ENCODE measurements around the gene STX10.
A peak's percentile ranks its signal among the peaks of the same experiment; 100 is the strongest.

STX10 gene

DNA sequence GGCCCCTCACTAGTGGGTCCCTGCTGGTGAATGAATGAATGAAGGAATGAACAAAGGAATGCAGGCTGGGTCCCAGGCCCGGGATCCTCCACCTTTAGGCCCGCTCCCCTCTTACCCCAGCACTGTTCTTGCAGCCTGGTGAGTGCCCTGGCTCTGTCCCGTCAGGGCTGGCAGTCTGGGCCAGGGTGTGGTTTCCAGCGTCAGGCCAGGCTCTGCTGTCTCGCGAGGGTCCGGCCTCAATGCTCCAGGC is 47.8 kb downstream of the STX10 start:
- TF ChIP-seq, protein P1, sequence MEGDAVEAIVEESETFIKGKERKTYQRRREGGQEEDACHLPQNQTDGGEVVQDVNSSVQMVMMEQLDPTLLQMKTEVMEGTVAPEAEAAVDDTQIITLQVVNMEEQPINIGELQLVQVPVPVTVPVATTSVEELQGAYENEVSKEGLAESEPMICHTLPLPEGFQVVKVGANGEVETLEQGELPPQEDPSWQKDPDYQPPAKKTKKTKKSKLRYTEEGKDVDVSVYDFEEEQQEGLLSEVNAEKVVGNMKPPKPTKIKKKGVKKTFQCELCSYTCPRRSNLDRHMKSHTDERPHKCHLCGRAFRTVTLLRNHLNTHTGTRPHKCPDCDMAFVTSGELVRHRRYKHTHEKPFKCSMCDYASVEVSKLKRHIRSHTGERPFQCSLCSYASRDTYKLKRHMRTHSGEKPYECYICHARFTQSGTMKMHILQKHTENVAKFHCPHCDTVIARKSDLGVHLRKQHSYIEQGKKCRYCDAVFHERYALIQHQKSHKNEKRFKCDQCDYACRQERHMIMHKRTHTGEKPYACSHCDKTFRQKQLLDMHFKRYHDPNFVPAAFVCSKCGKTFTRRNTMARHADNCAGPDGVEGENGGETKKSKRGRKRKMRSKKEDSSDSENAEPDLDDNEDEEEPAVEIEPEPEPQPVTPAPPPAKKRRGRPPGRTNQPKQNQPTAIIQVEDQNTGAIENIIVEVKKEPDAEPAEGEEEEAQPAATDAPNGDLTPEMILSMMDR (conservative IDR thresholded peaks at IDR 0.05; ENCODE audit: low read depth, low read length), result no peak
- no peak for DNase-seq (ENCODE audit: low read depth)
- peak overlapping the region; percentile 41 for H3K4me3 ChIP-seq (ENCODE audit: low read depth, low read length)

DNA sequence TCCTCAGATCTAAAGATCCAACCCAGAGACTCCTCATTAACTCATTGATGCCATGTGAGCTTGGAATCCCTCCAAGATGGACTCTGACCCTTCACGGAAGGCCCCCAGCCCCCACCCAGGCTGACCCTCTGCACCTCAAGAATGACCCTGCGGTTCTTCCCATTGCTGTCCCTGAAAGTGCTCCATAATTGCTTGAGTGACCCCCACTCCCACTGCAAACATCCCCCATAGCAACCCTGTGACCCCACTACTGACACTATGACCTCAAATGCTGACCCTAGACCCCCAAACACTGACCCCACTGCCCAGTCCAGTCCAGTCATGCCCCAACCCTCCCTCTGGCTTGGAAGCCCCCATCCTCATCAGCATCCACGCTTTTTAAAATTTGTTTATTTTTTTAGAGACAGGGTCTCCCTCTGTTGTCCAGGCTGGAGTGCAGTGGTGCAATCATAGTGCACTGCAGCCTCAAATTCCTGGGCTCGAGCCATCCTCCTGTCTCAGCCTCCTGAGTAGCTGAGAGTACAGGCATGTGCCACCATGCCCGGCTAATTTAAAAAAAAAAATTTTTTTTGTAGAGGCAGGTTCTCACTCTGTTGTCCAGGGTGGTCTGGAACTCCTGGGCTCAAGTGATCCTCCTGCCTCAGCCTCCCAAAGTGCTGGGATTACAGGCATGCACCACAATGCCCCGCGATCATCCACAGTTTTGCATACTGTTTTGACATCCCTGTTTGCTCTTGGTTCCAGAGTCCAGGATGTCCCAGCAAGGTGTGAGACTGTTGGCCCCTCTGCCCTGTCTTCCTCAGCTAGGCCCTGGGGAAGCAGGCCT is 48.4 kb downstream of the STX10 start:
- DNase-seq (ENCODE audit: low read depth), result no peak
- TF ChIP-seq, protein P1 (conservative IDR thresholded peaks at IDR 0.05; ENCODE audit: low read depth, low read length), result no peak
- H3K4me3 ChIP-seq (ENCODE audit: low read depth, low read length), result no peak overlapping the region

DNA sequence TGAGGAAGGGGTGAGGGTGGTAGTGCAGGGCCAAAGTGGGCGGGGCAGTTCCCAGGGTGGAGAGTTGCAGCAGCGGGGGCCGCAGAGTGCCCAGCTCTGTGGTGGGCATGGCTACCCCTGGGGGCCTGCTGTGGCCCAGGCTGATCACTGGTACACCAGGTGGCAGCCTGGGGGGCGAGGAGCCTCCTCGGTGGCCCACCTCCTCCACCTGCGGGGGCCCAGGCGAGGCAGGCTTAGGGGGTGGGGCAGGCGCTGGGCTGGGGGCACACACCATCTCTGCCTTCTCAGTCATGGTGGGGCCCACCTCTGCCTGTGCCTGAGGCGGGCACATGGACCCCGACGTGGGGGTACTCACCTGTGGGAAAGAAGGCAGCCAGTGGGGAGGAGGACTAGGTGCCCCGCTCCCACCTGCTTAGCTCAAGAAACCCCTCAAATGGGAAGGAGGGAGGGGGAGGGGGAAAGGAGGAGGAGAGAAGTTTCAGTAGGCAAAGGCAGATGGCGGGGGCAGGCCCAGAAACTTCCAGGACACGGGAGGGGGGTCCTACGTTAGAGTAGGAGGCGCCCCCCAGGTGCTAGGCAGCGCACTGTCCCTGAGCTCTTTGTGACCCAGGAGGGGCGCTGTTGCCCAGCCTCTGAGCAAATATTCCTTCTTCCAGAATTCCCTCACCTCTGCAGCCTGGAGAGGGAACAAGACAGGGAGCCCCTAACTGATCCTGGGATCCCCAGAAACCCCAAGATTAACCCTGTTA is 49.2 kb downstream of the STX10 start:
- H3K4me3 ChIP-seq (ENCODE audit: low read depth, low read length), result no peak overlapping the region
- TF ChIP-seq, protein P1 (conservative IDR thresholded peaks at IDR 0.05; ENCODE audit: low read depth, low read length), result peak; percentile 54
- no peak for DNase-seq (ENCODE audit: low read depth)

DNA sequence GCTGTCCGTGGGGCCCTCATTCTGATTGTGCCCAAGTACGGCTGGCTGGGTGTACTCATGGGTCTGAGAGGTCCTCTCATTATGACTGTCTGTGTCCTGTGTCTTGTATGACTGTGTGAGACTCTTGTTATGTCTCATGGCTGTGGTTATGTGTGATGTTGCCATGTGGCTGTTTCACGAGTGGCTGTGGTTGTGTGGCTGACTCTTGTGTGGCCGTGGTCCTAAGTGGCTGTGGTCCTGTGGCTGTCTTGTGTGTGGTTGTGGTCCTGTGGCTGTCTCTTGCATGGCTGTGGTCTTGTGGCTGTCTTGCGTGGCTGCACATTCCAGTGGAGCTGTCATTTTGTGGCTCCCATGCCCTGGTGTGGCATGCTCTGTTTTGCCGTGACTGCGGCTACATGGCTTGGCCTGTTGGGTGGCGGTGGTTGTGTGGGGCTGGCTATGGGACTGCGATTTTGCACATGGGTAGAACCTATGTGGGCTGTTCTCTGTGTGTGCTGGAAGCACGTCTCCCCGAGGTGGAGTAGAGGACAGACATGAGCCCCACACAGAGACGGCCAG is 50.1 kb downstream of the STX10 start:
- TF ChIP-seq, protein P1 (conservative IDR thresholded peaks at IDR 0.05; ENCODE audit: low read depth, low read length), result no peak
- no peak for DNase-seq (ENCODE audit: low read depth)
- H3K4me3 ChIP-seq (ENCODE audit: low read depth, low read length), result no peak overlapping the region

DNA sequence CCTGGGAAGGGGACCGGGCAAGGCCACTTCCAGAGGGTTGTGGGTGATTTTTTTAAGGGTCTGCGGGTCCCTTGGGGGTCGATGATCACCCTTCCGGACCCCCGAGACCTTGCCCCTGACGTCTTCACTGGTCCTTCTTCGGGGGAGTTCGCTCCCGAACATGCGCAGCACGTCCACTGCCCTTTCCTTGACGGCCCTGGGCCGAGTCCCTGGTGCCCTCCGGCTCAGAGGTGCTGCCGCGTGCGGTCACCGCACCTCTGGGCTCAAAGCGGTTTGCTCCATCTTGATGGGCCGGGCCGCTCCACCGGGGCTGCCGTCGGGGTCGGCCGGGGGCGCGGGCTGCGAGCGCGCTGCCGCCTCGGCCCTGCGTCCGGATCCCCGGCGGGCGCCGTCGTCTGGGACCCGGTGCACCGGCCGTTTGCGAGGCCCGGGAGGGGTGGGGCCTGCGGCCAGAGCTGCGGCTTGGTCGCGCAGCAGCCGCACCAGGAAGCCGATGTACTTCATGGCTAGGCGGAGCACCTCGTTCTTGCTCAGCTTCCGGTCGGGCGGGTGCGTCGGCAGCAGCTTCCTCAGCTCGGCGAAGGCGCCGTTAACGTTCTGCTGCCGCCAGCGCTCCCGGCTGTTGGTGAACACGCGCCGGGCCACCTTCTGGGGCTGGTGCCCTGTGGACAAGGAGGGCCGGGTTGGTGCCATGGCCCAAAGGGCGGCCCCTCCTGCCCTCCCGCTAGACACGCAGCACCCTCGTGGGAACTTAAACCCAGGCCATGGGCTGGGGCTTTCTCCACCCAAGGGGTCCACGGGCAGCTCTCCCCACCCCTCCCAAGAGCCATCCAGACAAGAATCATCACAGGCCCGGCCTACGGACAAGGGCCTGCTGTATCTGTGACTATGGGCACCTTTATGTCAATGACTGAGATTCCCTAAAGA is 50.8 kb downstream of the STX10 start:
- TF ChIP-seq, protein P1 (conservative IDR thresholded peaks at IDR 0.05; ENCODE audit: low read depth, low read length), result no peak
- DNase-seq (ENCODE audit: low read depth), result no peak
- H3K4me3 ChIP-seq (ENCODE audit: low read depth, low read length), result no peak overlapping the region

DNA sequence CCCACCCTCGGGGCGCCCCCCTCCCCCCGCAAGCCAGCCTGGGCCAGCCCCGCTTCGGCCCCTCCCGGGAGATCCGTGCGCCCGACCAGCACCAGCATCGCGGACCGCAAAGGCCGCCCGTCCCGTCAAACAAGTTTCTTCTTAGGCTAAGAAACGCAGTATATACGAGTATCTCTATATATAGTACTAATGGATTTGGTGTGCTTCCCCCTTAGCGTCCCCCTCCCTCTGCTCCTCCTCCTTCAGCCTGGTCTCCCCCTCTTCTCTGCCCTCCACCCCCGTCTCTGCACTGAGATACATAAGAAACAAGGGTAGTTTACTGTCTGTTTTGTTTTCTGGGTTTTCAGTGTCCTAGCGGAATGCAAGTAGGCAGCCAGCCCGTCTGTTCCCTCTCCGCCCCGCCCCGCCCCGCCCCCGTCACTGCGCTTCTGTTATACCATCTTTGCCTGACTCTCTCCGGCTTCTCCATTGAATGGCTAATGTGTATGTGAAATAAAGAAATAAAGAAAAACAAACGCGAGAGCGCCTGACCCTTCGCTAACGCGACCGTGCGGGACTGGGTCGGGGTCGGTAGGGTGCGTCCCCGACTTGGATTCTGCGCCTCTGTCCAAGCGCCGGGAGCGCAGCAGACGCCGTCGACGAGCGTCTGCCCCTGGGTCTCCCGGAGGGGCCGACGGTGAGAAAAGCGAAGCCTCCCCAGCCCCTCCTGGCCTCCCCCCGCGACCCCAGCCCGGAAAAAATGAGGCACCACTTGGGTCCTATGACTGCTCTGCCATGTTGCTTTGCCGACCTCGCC is 51.7 kb downstream of the STX10 start:
- no peak overlapping the region for H3K4me3 ChIP-seq (ENCODE audit: low read depth, low read length)
- DNase-seq (ENCODE audit: low read depth), result peak; percentile 46
- TF ChIP-seq, protein P1 (conservative IDR thresholded peaks at IDR 0.05; ENCODE audit: low read depth, low read length), result no peak

Data from choroid plexus epithelial cell (primary cell).